HG03097 (cell line): Measurements from ENCODE around the gene SSNA1.

ENCODE experiments used
- ATAC-seq: cut with Tn5 transposase; IDR thresholded peaks from one replicate; pipeline ENCODE4 v1.9.1; 2021; ENCODE audit not compliant: unreplicated experiment, low FRiP score

SSNA1 gene

GRCh38 chr9:137167277-137167746 lies 21.2 kb upstream of the SSNA1 start:
- ATAC-seq = no peak

DNA sequence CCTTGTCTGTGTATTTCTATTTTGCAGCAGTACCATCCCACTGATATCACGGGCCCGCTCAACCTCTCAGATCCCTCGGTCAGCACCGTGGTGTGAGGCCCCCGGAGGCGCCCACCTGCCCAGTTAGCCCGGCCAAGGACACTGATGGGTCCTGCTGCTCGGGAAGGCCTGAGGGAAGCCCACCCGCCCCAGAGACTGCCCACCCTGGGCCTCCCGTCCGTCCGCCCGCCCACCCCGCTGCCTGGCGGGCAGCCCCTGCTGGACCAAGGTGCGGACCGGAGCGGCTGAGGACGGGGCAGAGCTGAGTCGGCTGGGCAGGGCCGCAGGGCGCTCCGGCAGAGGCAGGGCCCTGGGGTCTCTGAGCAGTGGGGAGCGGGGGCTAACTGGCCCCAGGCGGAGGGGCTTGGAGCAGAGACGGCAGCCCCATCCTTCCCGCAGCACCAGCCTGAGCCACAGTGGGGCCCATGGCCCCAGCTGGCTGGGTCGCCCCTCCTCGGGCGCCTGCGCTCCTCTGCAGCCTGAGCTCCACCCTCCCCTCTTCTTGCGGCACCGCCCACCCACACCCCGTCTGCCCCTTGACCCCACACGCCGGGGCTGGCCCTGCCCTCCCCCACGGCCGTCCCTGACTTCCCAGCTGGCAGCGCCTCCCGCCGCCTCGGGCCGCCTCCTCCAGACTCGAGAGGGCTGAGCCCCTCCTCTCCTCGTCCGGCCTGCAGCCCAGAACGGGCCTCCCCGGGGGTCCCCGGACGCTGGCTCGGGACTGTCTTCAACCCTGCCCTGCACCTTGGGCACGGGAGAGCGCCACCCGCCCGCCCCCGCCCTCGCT lies 20.5 kb upstream of the SSNA1 start:
- ATAC-seq = no peak

- no peak for ATAC-seq
These were observed 19.9 kb upstream of the SSNA1 start for GRCh38 chr9:137168573-137168903.

DNA sequence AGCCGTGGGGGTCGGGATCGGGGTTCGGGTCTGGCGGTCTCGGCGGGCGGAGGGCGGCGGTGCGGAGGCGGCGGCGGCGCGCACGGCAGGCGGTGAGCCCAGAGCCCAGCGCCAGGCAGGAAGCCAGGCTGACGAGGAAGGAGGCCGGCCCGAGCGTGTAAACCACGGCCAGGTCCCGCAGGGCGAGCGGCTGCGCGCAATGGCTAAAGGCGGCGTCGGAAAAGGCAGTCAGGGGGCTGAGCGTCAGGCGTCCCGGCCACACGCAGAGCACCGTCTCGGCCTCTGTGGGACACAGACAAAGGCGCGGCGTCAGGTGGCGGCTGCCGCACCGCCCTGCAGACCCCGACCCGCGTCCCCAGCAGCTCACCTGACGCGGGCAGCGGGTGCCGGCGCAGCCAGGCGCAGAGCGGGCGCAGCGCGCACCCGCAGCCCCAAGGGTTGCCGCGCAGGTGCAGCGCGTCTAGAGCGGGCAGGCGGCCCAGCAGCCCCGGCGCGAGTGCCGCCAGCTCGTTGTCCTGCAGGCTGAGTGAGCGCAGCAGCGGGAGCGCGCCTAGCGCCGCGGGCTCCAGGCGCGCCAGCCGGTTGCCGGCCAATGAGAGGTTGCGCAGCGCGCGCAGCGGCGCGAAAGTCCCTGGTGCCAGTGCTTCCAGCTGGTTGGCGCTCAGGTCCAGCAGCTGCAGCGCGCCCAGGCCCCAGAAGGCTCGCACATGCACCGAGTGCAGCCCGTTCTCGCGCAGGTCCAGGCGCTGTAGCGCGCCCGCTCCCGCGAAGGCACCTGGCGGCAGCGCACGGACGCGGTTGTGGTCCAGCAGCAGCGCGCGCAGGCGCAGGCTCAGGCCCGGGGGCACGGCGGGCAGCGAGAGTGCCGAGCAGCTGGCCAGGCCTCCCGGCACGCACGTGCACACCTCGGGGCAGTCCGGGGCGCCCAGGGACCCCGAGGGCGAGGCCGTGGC lies 19.3 kb upstream of the SSNA1 start:
- no peak for ATAC-seq

- ATAC-seq = no peak
These were observed 18.5 kb upstream of the SSNA1 start, which contains the start of gene LRRC26 for GRCh38 chr9:137169896-137170358. Gene LRRC26 (minus strand): TSS chr9:137170051. CDS start chr9:137169943, 108 bp downstream.

- no peak for ATAC-seq
These were observed 17.9 kb upstream of the SSNA1 start for GRCh38 chr9:137170486-137171148.

GRCh38 chr9:137171149-137171900 lies 17.2 kb upstream of the SSNA1 start:
- ATAC-seq = no peak

DNA sequence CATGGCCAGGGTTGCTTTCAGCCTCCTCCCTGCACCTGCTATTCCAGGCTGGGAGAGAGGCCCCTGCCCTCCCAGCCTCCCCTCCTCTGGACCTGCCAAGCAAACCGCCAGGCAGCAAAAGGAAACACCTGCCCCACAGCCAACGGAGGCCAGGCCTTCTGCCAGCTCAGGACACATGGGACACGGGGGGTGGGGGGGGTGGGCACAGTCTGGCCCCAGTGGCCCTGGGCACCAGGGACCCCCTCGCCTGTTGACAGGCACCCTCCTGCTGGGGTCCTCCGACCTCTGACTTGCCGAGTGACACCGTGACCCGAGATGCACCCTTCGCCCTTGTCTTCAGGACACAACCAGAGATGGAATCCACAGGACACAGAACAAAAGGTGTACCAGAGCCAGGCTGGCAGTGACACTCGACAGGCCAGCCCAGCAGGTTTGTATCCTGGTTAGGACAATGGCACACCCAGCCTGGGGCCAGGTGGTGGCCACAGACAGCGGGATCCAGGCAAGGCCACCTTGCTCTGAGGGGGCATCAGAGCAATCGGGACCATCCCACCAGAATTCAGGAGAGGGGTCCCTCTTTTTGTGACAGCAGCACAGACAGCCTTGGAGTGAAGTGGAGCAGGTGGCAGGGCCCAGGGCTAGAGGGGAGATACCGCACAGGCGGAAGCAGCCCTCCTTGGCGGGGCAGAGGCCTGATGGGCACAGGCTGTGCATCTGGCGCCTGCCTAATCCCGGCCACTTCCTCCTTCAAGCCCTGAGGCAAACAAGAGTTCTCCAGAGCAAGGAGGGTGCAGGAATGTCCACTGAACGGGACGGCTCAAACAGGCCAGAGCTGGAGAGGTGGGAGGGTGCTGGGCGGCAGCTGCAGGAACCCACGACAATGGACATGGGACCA lies 15.3 kb upstream of the SSNA1 start:
- ATAC-seq = no peak

DNA sequence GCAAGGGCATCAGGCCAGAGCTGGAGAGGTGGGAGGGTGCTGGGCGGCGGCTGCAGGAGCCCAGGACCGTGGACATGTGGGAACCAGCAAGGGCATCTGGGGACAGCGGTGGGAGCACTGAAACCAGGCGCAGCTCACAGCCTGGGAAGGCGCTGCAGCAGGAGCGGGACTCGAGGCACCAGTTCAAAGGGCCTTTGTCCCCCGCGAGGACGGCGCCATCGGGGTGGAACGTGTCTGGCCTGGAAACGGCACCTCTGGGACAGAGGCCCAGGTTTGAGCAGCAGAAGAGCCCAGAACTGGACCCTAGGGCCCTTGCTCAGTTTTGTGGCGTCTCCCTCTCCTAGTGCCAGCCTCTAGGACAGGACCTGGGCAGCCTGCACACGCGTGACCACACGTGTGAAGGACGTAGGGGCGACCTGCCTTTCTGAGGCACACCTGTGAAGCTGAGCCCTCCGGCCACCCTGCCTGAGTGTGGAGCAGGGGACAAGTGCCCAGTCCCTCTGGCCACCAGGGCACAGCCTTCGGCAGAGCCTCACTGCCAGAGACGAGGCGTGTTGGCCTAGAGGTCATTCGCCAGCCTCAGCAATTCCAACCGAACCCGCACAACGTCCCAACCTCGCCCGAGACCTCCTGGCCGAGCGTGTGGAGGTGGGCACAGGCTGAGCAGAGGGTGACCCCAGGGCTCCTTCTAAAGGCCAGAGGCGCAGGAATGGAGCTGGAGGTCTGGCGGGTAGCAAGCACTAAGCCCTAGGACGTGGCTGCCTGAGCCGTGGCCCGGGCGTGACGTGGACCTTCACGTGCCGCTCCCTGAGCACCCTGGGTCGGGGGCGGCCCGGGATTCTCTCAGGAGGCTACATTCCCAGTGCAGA lies 14.4 kb upstream of the SSNA1 start:
- no peak for ATAC-seq

- ATAC-seq = no peak
These were observed 13.7 kb upstream of the SSNA1 start for GRCh38 chr9:137174722-137175293.

DNA sequence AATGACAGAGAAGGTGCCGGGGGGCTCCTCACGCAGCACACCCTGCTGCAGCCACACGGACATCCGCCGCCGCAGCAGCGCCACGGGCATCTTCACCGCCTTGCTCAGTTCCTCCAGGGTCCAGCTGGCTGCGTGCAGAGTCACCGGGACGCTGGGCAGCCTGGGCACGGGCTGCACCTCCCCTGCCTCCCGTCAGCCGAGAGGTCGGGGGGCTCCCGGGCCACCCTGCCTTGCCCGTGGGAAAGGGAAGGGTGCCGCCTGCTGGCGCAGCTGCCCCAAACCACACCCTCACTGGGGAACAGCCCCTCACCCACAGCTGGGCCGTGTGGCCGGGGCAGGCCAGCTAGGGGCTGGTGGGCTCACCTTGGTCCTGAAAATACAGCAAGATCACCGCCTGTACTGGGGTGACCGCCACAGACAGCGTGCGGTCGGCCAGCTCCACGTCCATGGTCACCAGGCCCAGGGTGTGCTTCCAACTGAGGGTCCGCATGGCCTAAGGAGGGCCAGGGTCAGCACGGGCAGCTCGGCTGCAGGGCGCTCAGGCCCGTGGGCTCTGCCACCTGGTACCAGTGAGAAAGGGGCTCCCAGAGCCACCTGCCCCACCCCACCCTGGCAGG lies 13.0 kb upstream of the SSNA1 start:
- ATAC-seq = no peak

- no peak for ATAC-seq
These were observed 11.9 kb upstream of the SSNA1 start for GRCh38 chr9:137176302-137177182.

GRCh38 chr9:137178201-137178938 lies 10.1 kb upstream of the SSNA1 start:
- no peak for ATAC-seq

GRCh38 chr9:137178939-137179630 lies 9.4 kb upstream of the SSNA1 start:
- no peak for ATAC-seq

- no peak for ATAC-seq
These were observed 8.7 kb upstream of the SSNA1 start for GRCh38 chr9:137179761-137180160.
